Right atrium auricular region (tissue), 2 donors: ENCODE results near the gene GFI1B. TPM values are rescaled to one million over a fixed set of nuclear protein-coding genes. Genes with fewer than 3 reads are reported as not detected.

ENCODE experiments used
- DNase-seq: peaks from one replicate; pipeline ENCODE4 v3.0.0-alpha.2; 2019; ENCODE audit warnings: low spot score
- H3K27ac ChIP-seq, 2 donors: fragments of 200-600 bp; sonication (generic); 1 replicate in 1 of 2; 2 replicates in 1 of 2; pipeline ENCODE4 v1.5.1; 2016 to 2019
- H3K27me3 ChIP-seq, 2 donors: fragments of 200-600 bp; sonication (generic); one replicate each; pipeline versions ENCODE4 v1.5.1 to v1.6.0; 2017 to 2019
- H3K36me3 ChIP-seq: fragments of 200-600 bp; sonication (generic); one replicate; pipeline ENCODE4 v1.5.1; 2016
- H3K4me1 ChIP-seq, 2 donors: fragments of 200-600 bp; sonication (generic); one replicate each; pipeline versions ENCODE4 v1.5.1 to v1.6.0; 2017 to 2019
- H3K4me3 ChIP-seq, 2 donors: fragments of 200-600 bp; sonication (generic); 1 replicate in 1 of 2; 2 replicates in 1 of 2; pipeline ENCODE4 v1.5.1; 2017 to 2019; ENCODE audit warnings: mild to moderate bottlenecking in 1 of 2, moderate library complexity in 1 of 2
- H3K9me3 ChIP-seq, 2 donors: fragments of 200-600 bp; sonication (generic); one replicate each; pipeline ENCODE4 v1.5.1; 2019
- CTCF ChIP-seq, 2 donors: fragments of 200-600 bp; sonication (generic); IDR thresholded peaks; one replicate each; pipeline ENCODE4 v1.5.1; 2019; ENCODE audit warnings: antibody characterized with exemption in 2 of 2
- total RNA-seq, 2 donors: library from RNA; depleted of rRNA; stranded (reverse); fragments of >200 nt; gene quantifications; one replicate each; pipeline ENCODE4 v1.1.0, GENCODE V29; 2016

GFI1B gene
- total RNA-seq, 2 donors from 2014 or later = 0.35 TPM; not detected in 1

GRCh38 chr9:133027134-133027533 is 48.6 kb downstream of the GFI1B start:
- H3K27ac ChIP-seq = no peak overlapping the region
- peaks cover 0 to 26% of the 10 kb centered on the region in 2 donors for H3K4me1 ChIP-seq
- no peaks in the 10 kb centered on the region for H3K27me3 ChIP-seq
- TF ChIP-seq CTCF (IDR thresholded peaks at IDR 0.05) = no peak
- no peaks in the 10 kb centered on the region for H3K36me3 ChIP-seq
- H3K9me3 ChIP-seq = no peaks in the 10 kb centered on the region
- no peak for DNase-seq
- H3K4me3 ChIP-seq = no peak overlapping the region

DNA sequence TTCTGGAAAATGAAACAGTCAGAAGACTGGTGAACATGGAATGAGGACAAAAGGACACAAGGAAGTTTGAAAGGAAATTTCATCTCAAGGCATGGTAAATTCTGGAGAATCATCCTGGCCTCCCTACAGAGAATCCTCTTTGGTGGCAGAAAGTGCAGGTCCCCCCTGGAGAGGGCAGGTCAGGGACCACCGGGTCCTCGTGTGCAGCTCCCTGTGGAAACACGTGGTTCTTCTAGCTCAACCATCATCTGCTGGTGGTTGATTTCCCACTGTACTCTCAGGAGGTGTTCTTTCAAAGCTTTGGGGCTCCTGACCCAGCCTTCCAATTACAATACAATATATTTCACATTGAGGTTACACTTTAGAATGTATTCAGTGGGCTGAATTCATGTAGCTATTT is 49.7 kb downstream of the GFI1B start:
- no peak for TF ChIP-seq CTCF (IDR thresholded peaks at IDR 0.05)
- no peaks in the 10 kb centered on the region for H3K27me3 ChIP-seq
- H3K4me3 ChIP-seq = no peak overlapping the region
- H3K36me3 ChIP-seq = no peaks in the 10 kb centered on the region
- peaks cover 0 to 32% of the 10 kb centered on the region in 2 donors for H3K4me1 ChIP-seq
- H3K9me3 ChIP-seq = no peaks in the 10 kb centered on the region
- H3K27ac ChIP-seq = no peak overlapping the region
- DNase-seq = no peak

DNA sequence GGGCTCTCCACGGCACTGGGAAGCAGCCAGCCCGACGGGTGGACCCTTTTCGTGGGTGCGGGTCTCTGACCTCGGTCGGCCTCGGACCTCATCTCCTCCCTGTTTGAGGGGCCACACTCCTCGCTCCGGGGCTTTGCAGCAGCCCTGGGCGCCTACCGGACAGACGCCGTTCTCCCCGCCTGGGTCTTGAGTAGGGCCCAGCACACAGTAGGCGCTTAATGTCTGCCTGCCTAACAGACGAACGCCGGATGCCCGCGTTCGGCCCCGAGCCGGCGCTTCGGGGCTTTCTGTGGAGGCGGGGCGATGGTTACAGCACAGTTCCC is 51.5 kb downstream of the GFI1B start:
- Histone ChIP-seq H3K27ac (peak overlapping the region; percentile 91 to 94), H3K4me3 (peak overlapping the region; percentile 79 to 83), H3K4me1 (peaks cover 0 to 35% of the 10 kb centered on the region in 2 donors), H3K27me3 (no peaks in the 10 kb centered on the region), H3K36me3 (no peaks in the 10 kb centered on the region), H3K9me3 (no peaks in the 10 kb centered on the region)
- TF ChIP-seq CTCF (IDR thresholded peaks at IDR 0.05) = no peak
- no peak for DNase-seq

GRCh38 chr9:133030317-133031129 is 52.0 kb downstream of the GFI1B start, which contains the start of gene GTF3C5:
Gene GTF3C5, plus strand, starts transcription at chr9:133030997. Its CDS starts 15 bp downstream, at chr9:133031012.
- no peaks in the 10 kb centered on the region for H3K36me3 ChIP-seq
- TF ChIP-seq CTCF (IDR thresholded peaks at IDR 0.05) = no peak
- peak; percentile 97 for DNase-seq
- H3K4me1 ChIP-seq = peaks cover 0 to 35% of the 10 kb centered on the region in 2 donors
- H3K27me3 ChIP-seq = no peaks in the 10 kb centered on the region
- H3K4me3 ChIP-seq = peak within 1 kb of the TSS; percentile 79 to 83
- no peaks in the 10 kb centered on the region for H3K9me3 ChIP-seq
- H3K27ac ChIP-seq = peak within 1 kb of the TSS; percentile 91 to 94

- no peaks in the 10 kb centered on the region for H3K27me3 ChIP-seq
- H3K9me3 ChIP-seq = no peaks in the 10 kb centered on the region
- H3K27ac ChIP-seq = peak overlapping the region; percentile 91 to 94
- H3K4me3 ChIP-seq = peak overlapping the region; percentile 79 to 83
- peaks cover 0 to 35% of the 10 kb centered on the region in 2 donors for H3K4me1 ChIP-seq
- no peak for TF ChIP-seq CTCF (IDR thresholded peaks at IDR 0.05)
- DNase-seq = no peak
- no peaks in the 10 kb centered on the region for H3K36me3 ChIP-seq
Observed at GRCh38 chr9:133031130-133031422, 52.6 kb downstream of the GFI1B start.

DNA sequence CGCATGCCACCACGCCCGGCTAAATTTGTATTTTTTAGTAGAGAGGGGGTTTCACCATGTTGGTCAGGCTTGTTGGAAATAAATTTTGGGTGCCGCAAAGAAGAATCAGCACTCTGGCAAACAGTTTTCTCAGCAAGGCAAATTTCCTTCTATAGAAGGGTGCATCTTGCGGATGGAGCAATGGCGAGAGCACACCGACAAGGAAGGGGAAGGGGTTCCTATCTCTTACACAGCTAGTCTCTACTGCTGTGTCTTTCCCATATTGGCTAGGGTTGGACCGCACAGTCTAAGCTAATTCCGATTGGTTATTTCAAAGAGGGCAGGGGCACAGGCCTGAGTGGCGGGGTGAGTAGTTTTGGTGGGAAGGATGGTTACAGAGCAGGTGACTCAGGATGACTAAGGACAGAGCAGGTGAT is 53.0 kb downstream of the GFI1B start:
- no peaks in the 10 kb centered on the region for H3K27me3 ChIP-seq
- peak overlapping the region; percentile 79 to 83 for H3K4me3 ChIP-seq
- no peaks in the 10 kb centered on the region for H3K9me3 ChIP-seq
- peak overlapping the region in 1 of 2 donors; percentile 94 for H3K27ac ChIP-seq
- H3K36me3 ChIP-seq = no peaks in the 10 kb centered on the region
- H3K4me1 ChIP-seq = peaks cover 0 to 35% of the 10 kb centered on the region in 2 donors
- no peak for TF ChIP-seq CTCF (IDR thresholded peaks at IDR 0.05)
- DNase-seq = no peak
